HCT116 (cell line): ENCODE results near the gene CLDN2. TPM values are rescaled to one million over a fixed set of nuclear protein-coding genes. Genes with fewer than 3 reads are reported as not detected.
A peak's percentile ranks its signal among the peaks of the same experiment; 100 is the strongest.

Experiments used
- ATAC-seq: fragments of 200-7000 bp; cut with Tn5 transposase; 2 replicates; pipeline ENCODE4 v1.9.1; 2020; ENCODE audit warnings: mild to moderate bottlenecking, moderate library complexity
- BruUV-seq: library from RNA; stranded (reverse); fragments of 400-500 nt; replicated peaks from 2 replicates; lab custom pipeline; 2021; lab: Mats Ljungman, UMichigan
- CTCF ChIA-PET: fragments of 300-600 bp; sonication (Branson Sonifier 250); formaldehyde crosslinking; loops from one replicate; lab custom pipeline; 2021; ENCODE audit warnings: antibody characterized with exemption; lab: Charles Lee
- POLR2A ChIA-PET: fragments of 300-600, 350-600 bp; sonication (Branson Sonifier 250); formaldehyde crosslinking; loops from one replicate; lab custom pipeline; 2021; ENCODE audit warnings: antibody characterized with exemption; lab: Charles Lee
- RAD21 ChIA-PET, 2 experiments: fragments of 300-600 bp; sonication (Branson Sonifier 250); formaldehyde crosslinking; loops; one replicate each; lab custom pipeline; 2023; ENCODE audit warnings: low total read pairs in 2 of 2; ENCODE audit not compliant: uncharacterized antibody in 2 of 2, unreplicated experiment in 2 of 2, low non-redundant PET in 1 of 2; lab: Charles Lee
- DNase-seq: peaks from one replicate; pipeline ENCODE4 v3.0.0-alpha.2; 2010; ENCODE audit warnings: low read depth, low spot score
- H2AFZ ChIP-seq: fragments of 200-600 bp; shearing (Covaris generic), sonication (generic); 2 replicates; pipeline ENCODE4 v1.6.1; 2017; ENCODE audit warnings: low read depth, mixed run types, mixed read lengths, antibody characterized with exemption, low read length; ENCODE audit not compliant: poor library complexity, severe bottlenecking
- H3K27ac ChIP-seq: 2 replicates; pipeline ENCODE4 v1.5.1; 2012; ENCODE audit warnings: low read depth, low read length
- H3K27me3 ChIP-seq: fragments of 200-600 bp; sonication (generic); 2 replicates; pipeline ENCODE4 v1.6.1; 2016; ENCODE audit warnings: mixed run types, low read length, mixed read lengths; ENCODE audit not compliant: insufficient read depth
- H3K36me3 ChIP-seq, 2 experiments: fragments of 200-500 bp in 1 of 2; fragments of 200-600 bp in 1 of 2; sonication (Bioruptor generic) in 1 of 2; sonication (generic) in 1 of 2; 2 replicates each; pipeline versions ENCODE4 v1.5.1 to v1.6.1; 2014 to 2016; ENCODE audit warnings: low read length in 2 of 2, inconsistent platforms in 1 of 2, mixed read lengths in 1 of 2, mixed run types in 1 of 2; ENCODE audit not compliant: insufficient read depth in 2 of 2, control insufficient read depth in 1 of 2
- H3K4me1 ChIP-seq, 2 experiments: fragments of 200-600 bp in 1 of 2; sonication (generic) in 1 of 2; 2 replicates each; pipeline versions ENCODE4 v1.5.1 to v1.6.1; 2012 to 2017; ENCODE audit warnings: low read length in 2 of 2, inconsistent platforms in 1 of 2, mild to moderate bottlenecking in 1 of 2, mixed read lengths in 1 of 2, mixed run types in 1 of 2, moderate library complexity in 1 of 2; ENCODE audit not compliant: insufficient read depth in 2 of 2, control insufficient read depth in 1 of 2
- H3K4me2 ChIP-seq: fragments of 200-600 bp; sonication (generic); 2 replicates; pipeline ENCODE4 v1.6.1; 2017; ENCODE audit warnings: mixed run types, low read length, mixed read lengths
- H3K4me3 ChIP-seq, 2 experiments: fragments of 200-600 bp in 1 of 2; sonication (generic) in 1 of 2; replicated peaks in 1 of 2; 2 replicates each; pipeline ENCODE4 v1.5.1; 2011 to 2016; ENCODE audit warnings: low read length in 2 of 2, control low read depth in 1 of 2, low read depth in 1 of 2, mild to moderate bottlenecking in 1 of 2, mixed read lengths in 1 of 2, mixed run types in 1 of 2
- H3K79me2 ChIP-seq: fragments of 200-600 bp; sonication (generic); 2 replicates; pipeline ENCODE4 v1.6.1; 2017; ENCODE audit warnings: mild to moderate bottlenecking, mixed run types, low read length, moderate library complexity, mixed read lengths; ENCODE audit not compliant: insufficient read depth
- H3K9ac ChIP-seq: fragments of 200-600 bp; sonication (generic); 2 replicates; pipeline ENCODE4 v1.6.1; 2016; ENCODE audit warnings: low read length, mixed read lengths
- H3K9me2 ChIP-seq: fragments of 200-600 bp; sonication (generic), shearing (Covaris generic); 2 replicates; pipeline ENCODE4 v1.6.1; 2017; ENCODE audit warnings: mixed run types, mild to moderate bottlenecking, moderate library complexity; ENCODE audit not compliant: insufficient read depth
- H3K9me3 ChIP-seq, 2 experiments: fragments of 200-500 bp in 1 of 2; fragments of 200-600 bp in 1 of 2; sonication (Bioruptor generic) in 1 of 2; sonication (generic) in 1 of 2; 2 replicates each; pipeline ENCODE4 v1.6.1; 2014 to 2017; ENCODE audit warnings: low read length in 2 of 2, mixed read lengths in 2 of 2, inconsistent platforms in 1 of 2, low read depth in 1 of 2, mild to moderate bottlenecking in 1 of 2, mixed run types in 1 of 2, moderate library complexity in 1 of 2; ENCODE audit not compliant: control insufficient read depth in 1 of 2, insufficient read depth in 1 of 2
- H4K20me1 ChIP-seq: fragments of 200-600 bp; sonication (generic), shearing (Covaris generic); 2 replicates; pipeline ENCODE4 v1.6.1; 2017; ENCODE audit warnings: mixed run types, mild to moderate bottlenecking, moderate library complexity; ENCODE audit not compliant: insufficient read depth
- ATF3 ChIP-seq: IDR thresholded peaks from 2 replicates; pipeline ENCODE4 v1.6.1; 2012
- CBX3 ChIP-seq: IDR thresholded peaks from 2 replicates; pipeline ENCODE4 v1.6.1; 2012; ENCODE audit warnings: low read depth
- CEBPB ChIP-seq: IDR thresholded peaks from 2 replicates; pipeline ENCODE4 v1.6.1; 2012; ENCODE audit warnings: low read depth
- CTCF ChIP-seq, 3 experiments: fragments of 200-600 bp in 1 of 3; sonication (generic) in 1 of 3; IDR thresholded peaks in 2 of 3; conservative IDR thresholded peaks in 1 of 3; 2 replicates each; pipeline ENCODE4 v1.5.1; 2012 to 2017; ENCODE audit warnings: low read depth in 2 of 3, low read length in 2 of 3, antibody characterized with exemption in 1 of 3, borderline replicate concordance in 1 of 3, control low read depth in 1 of 3, mild to moderate bottlenecking in 1 of 3, mixed read lengths in 1 of 3, mixed run types in 1 of 3, moderate library complexity in 1 of 3; ENCODE audit not compliant: insufficient read depth in 1 of 3
- EGR1 ChIP-seq: IDR thresholded peaks from 2 replicates; pipeline ENCODE4 v1.6.1; 2012; ENCODE audit warnings: low read depth
- ELF1 ChIP-seq: IDR thresholded peaks from 2 replicates; pipeline ENCODE4 v1.6.1; 2012; ENCODE audit warnings: low read depth, borderline replicate concordance
- EZH2phosphoT487 ChIP-seq: fragments of 200-600 bp; IDR thresholded peaks from 2 replicates; pipeline ENCODE4 v1.6.1; 2018; ENCODE audit warnings: antibody characterized with exemption, borderline replicate concordance
- MAX ChIP-seq: IDR thresholded peaks from 2 replicates; pipeline ENCODE4 v1.6.1; 2012
- POLR2A ChIP-seq: IDR thresholded peaks from 2 replicates; pipeline ENCODE4 v1.7.0; 2011; ENCODE audit warnings: borderline replicate concordance; ENCODE audit not compliant: insufficient read depth, insufficient read length; ENCODE audit errors: extremely low read depth
- POLR2AphosphoS5 ChIP-seq: IDR thresholded peaks from 2 replicates; pipeline ENCODE4 v1.6.1; 2011; ENCODE audit warnings: mild to moderate bottlenecking, low read depth, low read length, moderate library complexity
- RAD21 ChIP-seq: IDR thresholded peaks from 2 replicates; pipeline ENCODE4 v1.6.1; 2012; ENCODE audit warnings: low read depth, mild to moderate bottlenecking
- REST ChIP-seq: IDR thresholded peaks from 2 replicates; pipeline ENCODE4 v1.6.1; 2012; ENCODE audit warnings: low read depth
- SIN3A ChIP-seq: IDR thresholded peaks from 2 replicates; pipeline ENCODE4 v1.6.1; 2012; ENCODE audit warnings: low read depth
- YY1 ChIP-seq: IDR thresholded peaks from 2 replicates; pipeline ENCODE4 v1.6.1; 2011; ENCODE audit warnings: low read length, low read depth, moderate library complexity, mild to moderate bottlenecking; ENCODE audit not compliant: insufficient replicate concordance; ENCODE audit errors: extremely low read depth
- ZFX ChIP-seq: fragments of 450-650 bp; IDR thresholded peaks from 2 replicates; pipeline ENCODE4 v1.6.1; 2017
- ZNF274 ChIP-seq: fragments of 200-500 bp; sonication (Bioruptor generic); IDR thresholded peaks from 2 replicates; pipeline ENCODE4 v1.6.1; 2014; ENCODE audit warnings: mild to moderate bottlenecking, low read depth, low read length, inconsistent platforms
- intact Hi-C: fragments of 100-400 bp; cut with micrococcal nuclease; formaldehyde crosslinking; loops from 2 replicates; pipeline ENCODE4 v1.10.0; 2022
- total RNA-seq: library from RNA; stranded (reverse); gene quantifications from one replicate; pipeline ENCODE4 v1.2.1, GENCODE V29; 2021; ENCODE audit not compliant: unreplicated experiment

CLDN2 gene
- total RNA-seq, 1 experiment from 2014 or later = 0.10 TPM

- TF ChIP-seq MAX (0 out of 2 replicates have a peak, but pooled peaks have one; percentile 26), ZNF274 (no peak)
- Histone ChIP-seq H3K27me3 (no peaks in the 10 kb centered on the region), H3K36me3 (no peaks in the 10 kb centered on the region), H3K79me2 (no peaks in the 10 kb centered on the region), H4K20me1 (no peaks in the 10 kb centered on the region), H3K27ac (peak overlapping the region; percentile 20; the same call in 1 of the 2 replicates), H3K4me1 (peaks cover 26 to 36% of the 10 kb centered on the region in 2 experiments), H3K9me3 (no peaks in the 10 kb centered on the region), H3K9ac (no peak overlapping the region), H2AFZ (no peak overlapping the region), H3K4me2 (no peak overlapping the region), H3K4me3 (no peak overlapping the region), H3K9me2 (no peaks in the 10 kb centered on the region)
- BruUV-seq = no TSS peak
- DNase-seq = no peak
- ChIA-PET POLR2A (no interaction called here), RAD21 (no interaction called here), CTCF (no interaction called here)
- intact Hi-C loops = no loop called here
- 0 out of 2 replicates have a peak, but pooled peaks have one; percentile 4 for ATAC-seq
Measured at GRCh38 chrX:106927700-106928099, 7.5 kb downstream of the CLDN2 start.

- Histone ChIP-seq H3K27me3 (no peaks in the 10 kb centered on the region), H3K4me1 (peaks cover 31 to 41% of the 10 kb centered on the region in 2 experiments), H3K27ac (no peak overlapping the region; the same call in 1 of the 2 replicates), H3K9me2 (no peaks in the 10 kb centered on the region), H3K79me2 (no peaks in the 10 kb centered on the region), H3K36me3 (no peaks in the 10 kb centered on the region), H3K4me3 (no peak overlapping the region), H3K9me3 (no peaks in the 10 kb centered on the region), H2AFZ (no peak overlapping the region), H4K20me1 (no peaks in the 10 kb centered on the region), H3K4me2 (no peak overlapping the region), H3K9ac (no peak overlapping the region)
- ChIA-PET CTCF (no interaction called here), RAD21 (no interaction called here), POLR2A (no interaction called here)
- no TSS peak for BruUV-seq
- intact Hi-C loops = no loop called here
- ATAC-seq = no peak
- no peak for DNase-seq
- TF ChIP-seq YY1 = no peak
- TF ChIP-seq SIN3A = no peak
- TF ChIP-seq EZH2phosphoT487 = no peak
- no peak for TF ChIP-seq POLR2AphosphoS5
- TF ChIP-seq ZNF274 = no peak
- TF ChIP-seq ZFX = no peak
- TF ChIP-seq POLR2A = no peak
- TF ChIP-seq ELF1 = no peak
- no peak for TF ChIP-seq CEBPB
- no peak for TF ChIP-seq REST
- no peak for TF ChIP-seq CTCF (IDR thresholded peaks at IDR 0.05 in 2 of 3, conservative IDR thresholded peaks at IDR 0.05 in 1 of 3; ENCODE audit: borderline replicate concordance in 1 of 3, insufficient read depth in 1 of 3, low read depth in 2 of 3, low read length in 2 of 3)
- TF ChIP-seq RAD21 = no peak
- TF ChIP-seq CBX3 = no peak
- TF ChIP-seq EGR1 = no peak
- TF ChIP-seq ATF3 = no peak
Measured at GRCh38 chrX:106928227-106928626, 8.0 kb downstream of the CLDN2 start.
